NCI-H2171 treated with DMSO at 0.1 percent for 48 hours (cell line): Measurements from ENCODE around the gene COL6A3.

Experiments used
- DNase-seq: peaks from one replicate; lab custom pipeline; 2025; lab: John Stamatoyannopoulos, UW

The COL6A3 gene

DNA sequence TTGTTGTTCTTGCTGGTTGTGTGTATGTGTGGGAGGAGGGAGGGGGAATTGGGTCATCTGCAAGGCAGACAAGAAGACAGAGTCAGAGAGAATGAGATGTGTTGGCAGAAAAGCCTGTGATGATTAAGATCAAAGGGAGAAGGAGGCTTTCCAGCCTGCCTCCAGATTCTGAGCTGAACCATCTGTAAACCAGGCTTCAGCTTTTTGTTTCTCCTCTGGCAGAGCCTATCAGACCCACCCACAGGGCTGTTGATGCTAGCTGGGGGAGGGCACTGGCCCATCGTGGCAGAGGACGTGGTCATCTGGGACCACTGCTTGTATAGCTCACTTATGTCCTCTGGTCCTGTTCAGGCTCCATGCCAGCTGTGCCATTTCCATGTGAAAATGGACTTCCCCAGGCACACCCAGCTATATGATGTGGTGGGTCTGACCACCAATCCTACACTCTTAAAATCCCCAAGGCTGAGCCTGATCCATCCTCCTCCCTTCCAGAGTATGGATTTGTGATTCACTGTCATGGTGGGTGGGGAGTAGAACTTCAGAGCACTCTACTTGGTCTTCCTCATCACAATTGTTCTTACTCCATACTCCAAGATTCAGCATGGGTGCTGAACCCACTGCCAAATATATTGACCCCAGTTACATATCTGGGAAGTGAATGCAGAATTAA, 27.8 kb upstream of the COL6A3 start:
- DNase-seq: no peak

DNA sequence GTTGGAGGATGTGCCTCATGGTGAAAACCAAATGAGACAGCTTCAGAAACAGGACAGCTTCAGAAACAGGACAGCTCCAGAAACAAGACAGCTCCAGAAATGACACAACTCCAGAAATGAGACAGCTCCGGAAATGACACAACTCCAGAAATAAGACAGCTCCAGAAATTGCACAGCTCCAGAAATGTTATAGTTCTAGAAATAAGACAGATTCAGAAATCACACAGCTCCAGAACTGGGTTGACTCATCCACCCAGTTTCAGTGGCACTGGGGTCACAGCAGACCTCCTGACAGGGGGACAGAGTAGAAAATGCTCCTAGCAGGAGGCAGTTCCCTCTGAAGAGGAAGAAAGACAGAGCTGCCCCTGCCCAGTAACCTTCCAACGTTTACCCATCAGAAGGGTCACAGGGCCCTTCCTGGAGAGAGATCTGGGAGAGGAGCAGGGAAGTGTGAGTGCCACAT, 26.9 kb upstream of the COL6A3 start:
- DNase-seq: no peak

DNA sequence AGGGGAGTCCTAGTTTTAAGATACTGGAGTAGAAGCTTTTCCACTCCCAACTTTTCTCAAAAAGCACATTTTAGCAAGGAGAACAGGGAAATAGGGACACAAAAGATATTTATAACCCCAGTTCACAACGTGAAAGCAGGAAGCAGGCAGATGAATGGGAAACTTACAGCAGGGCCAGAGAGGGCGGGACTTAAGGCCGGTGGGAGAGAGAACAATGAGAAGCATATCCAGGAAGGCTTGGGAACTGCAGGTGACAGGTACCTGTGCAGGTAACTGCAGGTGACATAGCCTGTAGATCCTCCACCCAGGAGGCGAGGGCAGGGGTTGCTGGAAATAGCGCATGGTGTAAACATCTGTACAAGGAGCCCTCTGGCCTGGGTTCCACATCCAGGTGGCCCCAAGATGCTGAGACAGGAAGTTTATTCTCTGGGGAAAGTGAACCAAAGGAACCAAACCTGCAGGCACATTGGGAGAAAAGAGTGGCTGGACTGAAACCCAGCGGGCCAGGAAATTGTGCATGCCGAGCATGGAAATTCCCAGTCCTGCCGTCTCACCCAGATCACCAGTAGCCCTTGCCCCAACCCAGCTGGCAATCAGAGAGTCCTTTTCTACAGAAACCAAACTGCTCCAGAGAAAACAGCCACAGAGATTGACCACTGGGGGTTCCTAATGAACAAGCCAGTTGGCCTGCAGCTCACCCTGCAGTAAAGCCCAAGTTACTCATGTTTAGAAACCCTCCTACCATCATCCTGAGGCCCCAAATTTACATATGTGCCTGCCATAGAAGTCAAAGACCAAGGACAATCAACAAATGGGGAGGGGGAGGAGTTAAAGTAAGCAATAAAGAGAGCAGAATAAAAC, 24.3 kb upstream of the COL6A3 start:
- DNase-seq: no peak

DNA sequence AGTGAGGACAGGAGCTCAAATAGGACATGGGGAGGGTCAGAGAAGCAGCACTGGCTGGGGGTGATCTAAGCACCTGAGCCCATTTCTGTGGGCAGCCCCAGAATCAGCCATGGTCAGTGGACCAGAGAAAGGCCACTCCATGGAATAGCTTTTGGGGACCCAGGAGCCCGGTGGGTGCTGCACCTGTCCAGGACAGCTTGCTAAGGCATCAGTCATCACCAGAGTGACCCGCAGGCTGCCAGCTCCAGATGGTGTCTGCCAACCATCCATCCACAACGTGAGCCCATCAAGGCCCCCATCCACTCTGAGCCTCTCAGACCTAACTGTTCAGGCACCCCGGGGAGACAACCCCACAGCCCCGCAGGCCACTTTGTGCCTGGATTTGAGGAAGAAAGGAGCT, 23.6 kb upstream of the COL6A3 start:
- no peak for DNase-seq

DNA sequence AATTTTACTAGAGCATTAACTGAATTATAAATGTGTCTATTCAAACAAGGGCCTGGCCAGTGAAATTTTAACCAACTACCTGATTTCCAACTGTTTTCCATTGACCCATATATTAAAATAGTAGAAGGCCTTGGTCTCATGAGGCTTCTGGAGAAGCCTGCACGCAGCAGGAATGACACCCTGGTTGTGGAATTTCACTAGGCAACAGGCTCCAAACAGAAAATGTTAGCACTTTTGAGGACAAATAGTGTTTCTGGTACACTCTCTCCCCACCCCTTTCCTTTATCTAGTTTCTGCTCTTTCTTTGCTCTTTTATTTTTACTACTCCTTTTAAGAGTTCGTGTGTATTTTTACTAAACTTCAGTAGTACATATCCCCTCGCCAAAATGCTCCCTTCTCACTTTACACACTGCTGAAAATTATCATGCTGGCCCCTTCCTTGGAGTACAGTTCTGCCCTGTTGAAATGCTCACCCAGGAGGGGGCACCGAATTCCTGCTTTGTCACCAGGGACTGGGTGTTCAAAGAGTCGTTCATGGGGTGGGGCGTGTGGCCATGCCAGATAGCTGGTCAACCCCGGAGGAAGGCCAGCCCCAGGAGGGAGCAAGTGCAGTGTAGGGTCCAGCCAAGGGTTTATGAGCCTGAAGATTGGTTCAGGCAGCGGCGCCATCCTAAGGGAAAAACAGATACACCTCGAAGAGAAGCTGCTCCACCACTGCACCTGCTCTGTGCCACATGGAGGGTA, 22.1 kb upstream of the COL6A3 start:
- DNase-seq: no peak

DNA sequence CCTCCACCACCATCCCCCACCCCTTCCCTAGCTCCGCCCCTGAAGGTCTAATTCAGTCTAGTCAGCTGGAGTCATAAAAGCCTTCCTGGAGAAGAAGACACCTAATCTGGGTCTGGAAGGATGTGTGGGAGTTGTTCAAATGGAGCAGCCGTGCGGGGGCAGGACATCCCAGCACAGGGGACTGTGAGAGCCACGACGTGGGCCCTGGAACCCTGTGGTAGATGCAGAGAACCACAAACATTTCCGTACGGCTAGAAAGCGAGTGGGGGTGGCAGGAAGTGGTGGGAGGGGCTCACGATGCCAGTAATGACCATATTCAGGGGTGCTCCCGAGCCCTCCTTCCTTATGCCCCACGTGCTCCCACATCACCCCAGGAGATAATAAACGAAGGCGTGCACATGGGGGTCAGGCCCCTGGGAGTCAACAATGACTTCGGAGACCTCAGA, 20.9 kb upstream of the COL6A3 start:
- no peak for DNase-seq

GRCh38 chr2:237433920-237434676, 20.1 kb upstream of the COL6A3 start:
- DNase-seq: peak; percentile 4

DNA sequence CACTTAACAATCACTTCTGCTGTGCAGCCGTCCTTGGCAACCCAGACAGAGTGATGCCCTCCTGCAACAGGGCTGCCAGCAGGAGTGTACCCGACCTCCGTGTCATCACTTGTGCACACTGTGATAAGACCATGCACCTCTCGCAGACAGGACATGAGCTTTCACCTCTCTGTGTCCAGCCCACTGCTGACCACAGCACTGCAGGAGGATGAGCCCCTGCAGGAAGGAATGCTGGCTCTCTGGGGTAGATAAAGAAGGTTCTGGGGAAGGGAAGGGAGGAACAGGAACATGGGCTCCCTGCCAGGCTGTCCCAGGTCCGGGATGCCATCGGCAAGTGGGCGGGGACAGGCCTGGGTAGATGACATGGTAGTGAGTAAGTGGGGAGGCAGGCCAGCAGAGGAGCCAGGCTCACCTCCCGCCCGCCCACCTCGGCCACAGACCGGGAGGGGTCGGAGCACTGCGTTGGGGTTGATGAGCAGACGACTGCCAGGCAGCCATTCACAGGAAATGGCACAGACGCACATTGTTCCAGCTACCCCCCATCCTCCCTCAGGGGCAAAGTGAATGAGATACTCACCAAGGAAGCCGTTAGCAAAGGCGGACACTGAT, 18.6 kb upstream of the COL6A3 start:
- no peak for DNase-seq

DNA sequence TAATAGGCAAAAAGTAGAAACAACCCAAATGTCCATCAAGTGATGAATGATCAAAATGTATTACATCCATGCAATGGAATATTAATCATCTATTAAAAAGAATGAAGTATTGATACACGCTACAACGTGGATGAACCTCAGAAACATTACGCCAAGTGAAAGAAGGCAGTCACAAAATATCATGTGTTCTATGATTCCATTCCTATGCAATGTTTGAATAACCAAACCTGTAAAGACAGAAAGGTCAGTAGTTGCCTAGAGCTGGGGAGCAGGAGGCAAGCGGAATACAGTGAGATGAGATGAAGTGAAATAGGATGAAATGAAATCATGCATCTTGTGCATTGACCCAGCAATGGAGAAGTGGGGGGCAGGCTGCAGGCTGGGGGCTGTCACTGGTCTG, 17.9 kb upstream of the COL6A3 start:
- DNase-seq: no peak

DNA sequence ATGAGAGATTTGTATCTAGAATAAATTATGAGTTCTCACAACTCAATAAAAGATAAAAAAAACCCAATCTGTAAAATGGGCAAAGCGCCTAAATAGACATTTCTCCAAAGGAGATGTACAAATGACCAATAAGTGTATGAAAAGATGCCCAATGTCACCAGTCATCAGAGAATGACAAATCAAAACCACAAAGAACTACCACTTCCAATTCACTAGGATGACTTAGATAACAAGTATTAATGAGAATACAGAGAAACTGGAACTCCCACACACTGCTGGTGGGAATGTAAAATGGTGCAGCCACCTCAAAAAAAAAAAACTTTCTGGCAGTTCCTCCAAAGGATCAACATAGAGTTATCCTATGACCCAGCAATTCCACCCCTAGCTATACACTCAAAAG, 17.4 kb upstream of the COL6A3 start:
- DNase-seq: no peak

- no peak for DNase-seq
Observed at GRCh38 chr2:237430861-237431260, 16.9 kb upstream of the COL6A3 start.

DNA sequence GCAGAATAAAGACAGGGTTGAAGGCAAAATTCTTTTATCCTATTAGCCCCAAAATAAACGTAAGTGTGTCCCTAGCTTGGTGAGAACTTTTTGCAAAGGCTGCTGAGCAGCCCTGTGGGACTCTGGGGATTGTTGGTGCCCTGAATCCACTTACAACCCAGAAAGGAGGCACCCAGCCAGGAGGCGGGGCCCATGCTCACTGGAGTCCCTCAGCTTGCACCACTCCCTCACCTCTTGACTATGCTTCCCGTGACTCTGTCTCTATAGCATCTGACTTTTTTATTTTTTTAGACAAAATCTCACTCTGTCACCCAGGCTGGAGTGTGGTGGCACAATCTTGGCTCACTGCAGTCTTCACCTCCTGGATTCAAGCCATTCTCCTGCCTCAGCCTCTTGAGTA, 15.8 kb upstream of the COL6A3 start:
- no peak for DNase-seq

- DNase-seq: no peak
Observed at GRCh38 chr2:237427769-237428506, 14.0 kb upstream of the COL6A3 start.

DNA sequence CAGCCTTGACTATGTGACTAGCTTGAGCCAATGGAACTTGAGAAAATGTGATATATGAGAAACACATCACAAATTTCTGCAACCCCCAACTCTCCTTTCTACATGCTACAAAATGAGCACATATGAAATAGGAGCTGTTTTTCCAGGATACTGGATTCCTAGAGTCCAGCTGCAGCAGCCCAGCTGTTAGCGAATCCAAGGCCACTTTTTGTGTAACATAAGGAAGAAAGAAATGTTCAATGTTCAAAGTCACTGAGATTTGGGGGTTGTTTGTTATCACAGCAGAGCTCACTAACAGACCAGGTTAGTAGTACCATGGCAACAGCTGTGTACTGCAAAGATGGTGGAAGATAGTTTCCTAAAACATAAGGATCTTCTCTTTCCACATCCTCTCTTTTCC, 12.6 kb upstream of the COL6A3 start:
- DNase-seq: no peak

DNA sequence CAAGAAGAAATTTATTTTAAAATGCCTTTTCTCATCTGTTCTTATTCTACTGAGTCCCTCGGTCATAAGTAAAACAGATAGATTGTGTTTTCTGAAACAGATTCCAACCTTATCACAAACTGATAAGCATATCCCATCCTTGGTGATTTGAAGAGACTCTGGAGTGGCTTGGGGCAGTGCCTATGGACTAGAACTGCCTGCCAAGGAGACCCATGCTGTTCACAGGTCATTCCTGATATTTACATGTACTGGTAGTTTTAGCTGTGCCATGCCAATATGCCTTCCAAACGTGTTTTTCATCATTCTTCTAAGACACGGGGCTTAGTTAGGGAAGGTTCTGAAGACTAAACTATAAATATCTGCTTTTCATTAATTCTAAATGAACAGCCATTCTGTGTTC, 11.4 kb upstream of the COL6A3 start:
- no peak for DNase-seq

DNA sequence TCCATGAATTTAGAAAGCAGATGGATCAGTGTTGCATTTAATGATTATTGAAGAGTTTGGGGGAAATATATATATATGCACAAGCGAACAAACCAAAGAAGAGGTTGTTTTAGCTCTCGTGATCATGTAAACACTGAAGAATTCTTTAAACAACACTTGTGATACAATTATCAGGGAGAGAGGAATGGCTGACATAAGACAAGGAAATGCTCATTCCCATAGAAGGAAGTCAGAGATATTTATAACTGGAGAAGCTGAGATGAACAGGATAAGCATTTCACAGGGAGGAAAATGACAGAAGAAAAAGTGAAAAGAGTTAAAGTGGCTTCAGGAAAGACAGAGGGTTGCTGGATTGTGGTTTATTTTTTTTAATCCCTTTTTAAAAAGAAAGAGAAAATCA, 10.6 kb upstream of the COL6A3 start:
- DNase-seq: no peak

- no peak for DNase-seq
Observed at GRCh38 chr2:237423891-237424290, 9.9 kb upstream of the COL6A3 start.

- no peak for DNase-seq
Observed at GRCh38 chr2:237422309-237422708, 8.3 kb upstream of the COL6A3 start.

- DNase-seq: peak; percentile 70
Observed at GRCh38 chr2:237421542-237422116, 7.7 kb upstream of the COL6A3 start.

DNA sequence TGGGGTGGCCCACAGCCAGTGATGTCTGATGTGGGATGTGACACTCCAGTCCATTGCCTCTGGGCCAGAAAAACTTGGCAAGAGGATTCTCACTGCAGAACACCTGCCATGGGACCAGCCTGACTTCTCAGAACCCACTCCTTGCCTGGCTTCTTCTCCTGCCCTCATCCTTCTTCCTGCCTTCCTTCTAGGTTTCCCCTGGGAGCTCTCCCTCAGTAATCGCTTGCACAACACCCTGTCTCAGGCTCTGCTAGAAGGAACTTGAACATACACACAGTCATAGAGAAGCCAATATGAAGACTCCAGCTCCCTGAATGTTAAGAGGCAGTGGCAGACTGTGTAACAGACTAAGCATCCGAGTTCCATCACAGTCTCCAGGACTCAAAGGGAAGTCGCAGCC, 4.3 kb upstream of the COL6A3 start:
- DNase-seq: no peak
